A673 (cell line): Measurements from ENCODE around the gene KCNG3. TPM values are rescaled to one million over a fixed set of nuclear protein-coding genes. Genes with fewer than 3 reads are reported as not detected.

Experiments
- BruUV-seq: library from RNA; stranded (reverse); fragments of 400-500 nt; replicated peaks from 2 replicates; lab custom pipeline; 2021; lab: Mats Ljungman, UMichigan
- CTCF ChIA-PET: fragments of 300-600 bp; sonication (Branson Sonifier 250); formaldehyde crosslinking; loops from one replicate; lab custom pipeline; 2022; ENCODE audit warnings: antibody characterized with exemption; lab: Charles Lee
- POLR2A ChIA-PET: fragments of 300-600 bp; sonication (Branson Sonifier 250); formaldehyde crosslinking; loops from one replicate; lab custom pipeline; 2022; ENCODE audit warnings: antibody characterized with exemption; ENCODE audit not compliant: low non-redundant PET; lab: Charles Lee
- DNase-seq: peaks from one replicate; pipeline ENCODE4 v3.0.0-alpha.2; 2015; ENCODE audit warnings: low spot score
- H3K27ac ChIP-seq: fragments of 200-600 bp; sonication (generic); 2 replicates; pipeline ENCODE4 v1.5.1; 2016; ENCODE audit warnings: mixed run types, low read depth, mild to moderate bottlenecking, mixed read lengths, antibody characterized with exemption, low read length; ENCODE audit not compliant: poor library complexity, severe bottlenecking
- H3K27me3 ChIP-seq: fragments of 200-600 bp; sonication (generic); replicated peaks from 2 replicates; pipeline ENCODE4 v1.6.1; 2017; ENCODE audit warnings: mixed run types, low read depth, mild to moderate bottlenecking, mixed read lengths, antibody characterized with exemption, low read length; ENCODE audit not compliant: insufficient read depth, poor library complexity
- H3K36me3 ChIP-seq: fragments of 200-600 bp; sonication (generic); 2 replicates; pipeline ENCODE4 v1.6.1; 2016; ENCODE audit warnings: mixed run types, mild to moderate bottlenecking, mixed read lengths, antibody characterized with exemption, low read length; ENCODE audit not compliant: insufficient read depth, poor library complexity, severe bottlenecking
- H3K4me1 ChIP-seq: fragments of 200-600 bp; sonication (generic); 2 replicates; pipeline ENCODE4 v1.6.1; 2017; ENCODE audit warnings: mixed run types, mild to moderate bottlenecking, mixed read lengths, antibody characterized with exemption, low read length; ENCODE audit not compliant: insufficient read depth, poor library complexity, severe bottlenecking
- H3K4me3 ChIP-seq: fragments of 200-600 bp; sonication (generic); 2 replicates; pipeline ENCODE4 v1.5.1; 2016; ENCODE audit warnings: low read depth, mixed run types, mild to moderate bottlenecking, mixed read lengths, low read length; ENCODE audit not compliant: poor library complexity, severe bottlenecking
- H3K9me3 ChIP-seq: fragments of 200-600 bp; sonication (generic); 2 replicates; pipeline ENCODE4 v1.6.1; 2016; ENCODE audit warnings: mixed run types, low read depth, mild to moderate bottlenecking, mixed read lengths, antibody characterized with exemption, low read length; ENCODE audit not compliant: poor library complexity, severe bottlenecking
- CTCF ChIP-seq: fragments of 300-800, 200-600 bp; sonication (generic); conservative IDR thresholded peaks from 2 replicates; pipeline ENCODE4 v1.5.1; 2017; ENCODE audit warnings: low read depth, mild to moderate bottlenecking, antibody characterized with exemption, low read length, moderate library complexity, mixed read lengths
- EZH2 ChIP-seq: fragments of 200-600 bp; sonication (generic); IDR thresholded peaks from 2 replicates; pipeline ENCODE4 v1.6.1; 2017; ENCODE audit warnings: borderline replicate concordance, low read depth, mild to moderate bottlenecking, mixed read lengths, antibody characterized with exemption, low read length; ENCODE audit not compliant: poor library complexity, severe bottlenecking
- intact Hi-C: fragments of 100-400 bp; cut with micrococcal nuclease; formaldehyde crosslinking; loops from one replicate; pipeline ENCODE4 v1.10.0; 2022; ENCODE audit not compliant: unreplicated experiment
- total RNA-seq: library from RNA; stranded (reverse); gene quantifications from 2 replicates; pipeline ENCODE4 v1.2.3, GENCODE V29; 2021

Gene KCNG3
- total RNA-seq, 1 experiment from 2014 or later: 1.5 TPM

- Histone ChIP-seq H3K27me3 (no peaks in the 10 kb centered on the region), H3K4me3 (no peak overlapping the region), H3K9me3 (no peaks in the 10 kb centered on the region), H3K36me3 (no peaks in the 10 kb centered on the region), H3K4me1 (no peaks in the 10 kb centered on the region), H3K27ac (no peak overlapping the region)
- BruUV-seq: no TSS peak
- POLR2A ChIA-PET: no interaction called here
- TF ChIP-seq CTCF (no peak), EZH2 (no peak)
- CTCF ChIA-PET: no interaction called here
- peak; percentile 17 for DNase-seq
- intact Hi-C loops: no loop called here
These were observed 47.1 kb downstream of the KCNG3 start for GRCh38 chr2:42446503-42447271.

GRCh38 chr2:42443718-42444399, 49.9 kb downstream of the KCNG3 start:
- no peak overlapping the region for H3K27ac ChIP-seq
- H3K4me3 ChIP-seq: no peak overlapping the region
- no peak for DNase-seq
- H3K27me3 ChIP-seq: no peaks in the 10 kb centered on the region
- BruUV-seq: no TSS peak
- intact Hi-C loops: no loop called here
- H3K36me3 ChIP-seq: no peaks in the 10 kb centered on the region
- TF ChIP-seq EZH2 (no peak), CTCF (no peak)
- H3K4me1 ChIP-seq: no peaks in the 10 kb centered on the region
- ChIA-PET POLR2A (no interaction called here), CTCF (no interaction called here)
- no peaks in the 10 kb centered on the region for H3K9me3 ChIP-seq

- Histone ChIP-seq H3K27me3 (no peaks in the 10 kb centered on the region), H3K9me3 (no peaks in the 10 kb centered on the region), H3K4me3 (no peak overlapping the region), H3K27ac (no peak overlapping the region), H3K36me3 (no peaks in the 10 kb centered on the region), H3K4me1 (no peaks in the 10 kb centered on the region)
- DNase-seq: no peak
- intact Hi-C loops: no loop called here
- TF ChIP-seq CTCF (no peak), EZH2 (no peak)
- CTCF ChIA-PET: no interaction called here
- no TSS peak for BruUV-seq
- POLR2A ChIA-PET: no interaction called here
These were observed 51.0 kb downstream of the KCNG3 start for GRCh38 chr2:42442774-42443173.
